Heart left ventricle (tissue), 13 donors: ENCODE measurements around the gene DHX57.

Source experiments
- CTCF ChIP-seq, 12 donors: fragments of 200-600 bp; sonication (generic) in 4 of 12; IDR thresholded peaks; one replicate each; pipeline versions ENCODE4 v1.5.0 to v1.8.0; 2018 to 2022; ENCODE audit warnings: antibody characterized with exemption in 12 of 12, mild to moderate bottlenecking in 5 of 12
- POLR2A ChIP-seq, 2 donors: fragments of 450-650 bp; IDR thresholded peaks; one replicate each; pipeline ENCODE4 v1.6.1; 2017; ENCODE audit warnings: antibody characterized with exemption in 2 of 2, mild to moderate bottlenecking in 2 of 2, moderate library complexity in 2 of 2
- donor health status: ischemic (EF 13 %, LVEDD 7.1; RV severe dilation, severe dysfunction).
- donor health status: DM: no; HTN: yes; CAD: no.
- donor health status: DM: no; HTN: no; CAD: no.
- donor health status: ischemic (EF 25% LVEDD 6.9; RV normal size, moderate dysfunction).
- donor health status: ischemic (EF 25% LVEDD 5.7; RV mildly dilated, moderate dysfunction).
- donor health status: ischemic (EF 35%, LVEDD 5.7; RV mildly dilated, moderate dysfunction).
- donor health status: nonischemic (EF 11% LVEDD 7.7; RV severe dilation, severe dysfunction).
- donor health status: DM: yes; HTN: yes; CAD: no.
- donor health status: PGD.
- donor health status: ischemic (EF 29% LVEDD 5.4; RV normal size, mild dysfunction).
- donor health status: nonischemic (EF 23%, LVEDD 6.1; RV moderate dilation, normal function).

- TF ChIP-seq CTCF (IDR thresholded peaks at IDR 0.05) (no peak), POLR2A (IDR thresholded peaks at IDR 0.05) (no peak)
Observed at GRCh38 chr2:38875227-38875575, 533 bp downstream of the DHX57 start.
